Measurements from ENCODE around the gene SHC2.

The SHC2 gene

GRCh38 chr19:478976-479375 is 18.1 kb upstream of the SHC2 start:
- Histone ChIP-seq H3K9me3 (ENCODE audit: low read length) (0 out of 2 replicates have a peak, but pooled peaks cover 3% of the 10 kb centered on the region), H3K4me1 (ENCODE audit: insufficient read depth, low read length, severe bottlenecking) (no peaks in the 10 kb centered on the region), H3K9ac (ENCODE audit: low read length) (no peak overlapping the region), H3K79me2 (ENCODE audit: insufficient read depth, low read length) (no peaks in the 10 kb centered on the region), H4K20me1 (ENCODE audit: insufficient read depth, low read length) (no peaks in the 10 kb centered on the region), H3K4me2 (ENCODE audit: low read length) (no peak overlapping the region), H3K4me3 (ENCODE audit: low read depth, low read length, poor library complexity, severe bottlenecking) (no peak overlapping the region), H3K27ac (ENCODE audit: low read depth, low read length, poor library complexity, severe bottlenecking) (no peak overlapping the region), H2AFZ (ENCODE audit: low read length) (no peak overlapping the region), H3F3A (ENCODE audit: insufficient read depth, low read length) (peaks cover 9% of the 10 kb centered on the region), H3K27me3 (ENCODE audit: insufficient read depth, low read length) (no peaks in the 10 kb centered on the region), H3K9me2 (ENCODE audit: low read depth, low read length) (no peaks in the 10 kb centered on the region), H3K36me3 (ENCODE audit: insufficient read depth, low read length) (no peaks in the 10 kb centered on the region)
- TF ChIP-seq, protein P1, sequence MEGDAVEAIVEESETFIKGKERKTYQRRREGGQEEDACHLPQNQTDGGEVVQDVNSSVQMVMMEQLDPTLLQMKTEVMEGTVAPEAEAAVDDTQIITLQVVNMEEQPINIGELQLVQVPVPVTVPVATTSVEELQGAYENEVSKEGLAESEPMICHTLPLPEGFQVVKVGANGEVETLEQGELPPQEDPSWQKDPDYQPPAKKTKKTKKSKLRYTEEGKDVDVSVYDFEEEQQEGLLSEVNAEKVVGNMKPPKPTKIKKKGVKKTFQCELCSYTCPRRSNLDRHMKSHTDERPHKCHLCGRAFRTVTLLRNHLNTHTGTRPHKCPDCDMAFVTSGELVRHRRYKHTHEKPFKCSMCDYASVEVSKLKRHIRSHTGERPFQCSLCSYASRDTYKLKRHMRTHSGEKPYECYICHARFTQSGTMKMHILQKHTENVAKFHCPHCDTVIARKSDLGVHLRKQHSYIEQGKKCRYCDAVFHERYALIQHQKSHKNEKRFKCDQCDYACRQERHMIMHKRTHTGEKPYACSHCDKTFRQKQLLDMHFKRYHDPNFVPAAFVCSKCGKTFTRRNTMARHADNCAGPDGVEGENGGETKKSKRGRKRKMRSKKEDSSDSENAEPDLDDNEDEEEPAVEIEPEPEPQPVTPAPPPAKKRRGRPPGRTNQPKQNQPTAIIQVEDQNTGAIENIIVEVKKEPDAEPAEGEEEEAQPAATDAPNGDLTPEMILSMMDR (IDR thresholded peaks at IDR 0.05; ENCODE audit: low read length): no peak
- TF ChIP-seq EZH2 (IDR thresholded peaks at IDR 0.05; ENCODE audit: borderline replicate concordance, low read length): no peak

GRCh38 chr19:478236-478903 is 17.5 kb upstream of the SHC2 start:
- peaks cover 9% of the 10 kb centered on the region for H3F3A ChIP-seq (ENCODE audit: insufficient read depth, low read length)
- no peaks in the 10 kb centered on the region for H4K20me1 ChIP-seq (ENCODE audit: insufficient read depth, low read length)
- H3K9ac ChIP-seq (ENCODE audit: low read length): no peak overlapping the region
- TF ChIP-seq EZH2 (IDR thresholded peaks at IDR 0.05; ENCODE audit: borderline replicate concordance, low read length): no peak
- TF ChIP-seq, protein P1 (IDR thresholded peaks at IDR 0.05; ENCODE audit: low read length): no peak
- H3K4me2 ChIP-seq (ENCODE audit: low read length): no peak overlapping the region
- H2AFZ ChIP-seq (ENCODE audit: low read length): no peak overlapping the region
- no peak overlapping the region for H3K4me3 ChIP-seq (ENCODE audit: low read depth, low read length, poor library complexity, severe bottlenecking)
- no peaks in the 10 kb centered on the region for H3K79me2 ChIP-seq (ENCODE audit: insufficient read depth, low read length)
- 0 out of 2 replicates have a peak, but pooled peaks cover 3% of the 10 kb centered on the region for H3K9me3 ChIP-seq (ENCODE audit: low read length)
- no peaks in the 10 kb centered on the region for H3K27me3 ChIP-seq (ENCODE audit: insufficient read depth, low read length)
- H3K4me1 ChIP-seq (ENCODE audit: insufficient read depth, low read length, severe bottlenecking): no peaks in the 10 kb centered on the region
- no peaks in the 10 kb centered on the region for H3K36me3 ChIP-seq (ENCODE audit: insufficient read depth, low read length)
- H3K9me2 ChIP-seq (ENCODE audit: low read depth, low read length): no peaks in the 10 kb centered on the region
- no peak overlapping the region for H3K27ac ChIP-seq (ENCODE audit: low read depth, low read length, poor library complexity, severe bottlenecking)

DNA sequence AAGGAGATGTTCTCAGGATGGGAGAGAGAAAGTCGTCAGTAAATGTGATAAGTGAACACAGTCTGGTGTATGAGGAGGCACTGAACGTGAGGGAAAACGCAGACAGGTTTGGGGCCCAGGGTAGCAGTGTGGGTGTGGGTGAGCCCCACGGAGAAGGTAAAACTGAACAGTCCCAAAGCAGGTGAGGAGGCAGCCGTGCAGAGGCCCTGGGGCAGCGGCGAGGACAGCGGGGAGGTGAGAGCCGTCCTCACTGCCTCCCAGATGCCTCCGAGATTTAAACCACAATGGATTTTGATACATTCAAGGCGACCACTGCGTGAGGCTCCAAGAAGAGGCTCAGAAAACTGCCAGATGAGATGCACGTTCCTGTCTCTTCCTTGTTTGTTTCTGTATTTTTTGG is 14.5 kb upstream of the SHC2 start:
- Histone ChIP-seq H3K79me2 (ENCODE audit: insufficient read depth, low read length) (no peaks in the 10 kb centered on the region), H3K27ac (ENCODE audit: low read depth, low read length, poor library complexity, severe bottlenecking) (no peak overlapping the region), H3K9me2 (ENCODE audit: low read depth, low read length) (no peaks in the 10 kb centered on the region), H3K27me3 (ENCODE audit: insufficient read depth, low read length) (no peaks in the 10 kb centered on the region), H3K9me3 (ENCODE audit: low read length) (0 out of 2 replicates have a peak, but pooled peaks cover under 1% of the 10 kb centered on the region), H3F3A (ENCODE audit: insufficient read depth, low read length) (peaks cover 2% of the 10 kb centered on the region), H3K9ac (ENCODE audit: low read length) (no peak overlapping the region), H3K4me3 (ENCODE audit: low read depth, low read length, poor library complexity, severe bottlenecking) (no peak overlapping the region), H3K36me3 (ENCODE audit: insufficient read depth, low read length) (no peaks in the 10 kb centered on the region), H3K4me1 (ENCODE audit: insufficient read depth, low read length, severe bottlenecking) (no peaks in the 10 kb centered on the region), H4K20me1 (ENCODE audit: insufficient read depth, low read length) (no peaks in the 10 kb centered on the region), H2AFZ (ENCODE audit: low read length) (no peak overlapping the region), H3K4me2 (ENCODE audit: low read length) (no peak overlapping the region)
- TF ChIP-seq, protein P1 (IDR thresholded peaks at IDR 0.05; ENCODE audit: low read length): no peak
- no peak for TF ChIP-seq EZH2 (IDR thresholded peaks at IDR 0.05; ENCODE audit: borderline replicate concordance, low read length)
